Measurements from ENCODE around the gene ANO7.

- TF ChIP-seq CTCF (IDR thresholded peaks at IDR 0.05 in 4 of 5, conservative IDR thresholded peaks at IDR 0.05 in 1 of 5) (no peak), POLR2A (IDR thresholded peaks at IDR 0.05) (no peak)
Measured at GRCh38 chr2:241179899-241180298, 8.6 kb upstream of the ANO7 start.

Data from gastrocnemius medialis (tissue), 4 donors.